SJSA1 (cell line): ENCODE measurements around the gene SLC25A47. TPM values are rescaled to one million over a fixed set of nuclear protein-coding genes. Genes with fewer than 3 reads are reported as not detected.

Experiments used
- DNase-seq, 2 experiments: peaks; one replicate each; pipeline ENCODE4 v3.0.0-alpha.2; 2015 to 2020; ENCODE audit warnings: low spot score in 2 of 2, low read depth in 1 of 2
- H3K27ac ChIP-seq: fragments of 250-450 bp; sonication (Bioruptor Pico); 2 replicates; pipeline ENCODE4 v1.5.1; 2020; ENCODE audit warnings: mild to moderate bottlenecking, moderate library complexity
- H3K27me3 ChIP-seq: fragments of 250-450 bp; sonication (Bioruptor Pico); replicated peaks from 2 replicates; pipeline ENCODE4 v1.5.1; 2020; ENCODE audit warnings: mild to moderate bottlenecking, moderate library complexity
- H3K36me3 ChIP-seq: fragments of 250-450 bp; sonication (Bioruptor Pico); 2 replicates; pipeline ENCODE4 v1.5.1; 2020; ENCODE audit warnings: mild to moderate bottlenecking
- H3K4me1 ChIP-seq: fragments of 250-450 bp; sonication (Bioruptor Pico); replicated peaks from 2 replicates; pipeline ENCODE4 v1.6.1; 2021; ENCODE audit warnings: mild to moderate bottlenecking
- H3K4me3 ChIP-seq: fragments of 250-450 bp; sonication (Bioruptor Pico); 2 replicates; pipeline ENCODE4 v1.5.1; 2020; ENCODE audit warnings: mild to moderate bottlenecking
- H3K9me3 ChIP-seq: fragments of 250-450 bp; sonication (Bioruptor Pico); replicated peaks from 2 replicates; pipeline ENCODE4 v1.5.1; 2020; ENCODE audit warnings: mild to moderate bottlenecking
- total RNA-seq: library from RNA; depleted of rRNA; stranded (reverse); fragments of >200 nt; shearing (Covaris generic); gene quantifications from 2 replicates; pipeline ENCODE4 v1.2.3, GENCODE V29; 2014

SLC25A47 gene
- total RNA-seq, 1 experiment from 2014 or later = not detected

DNA sequence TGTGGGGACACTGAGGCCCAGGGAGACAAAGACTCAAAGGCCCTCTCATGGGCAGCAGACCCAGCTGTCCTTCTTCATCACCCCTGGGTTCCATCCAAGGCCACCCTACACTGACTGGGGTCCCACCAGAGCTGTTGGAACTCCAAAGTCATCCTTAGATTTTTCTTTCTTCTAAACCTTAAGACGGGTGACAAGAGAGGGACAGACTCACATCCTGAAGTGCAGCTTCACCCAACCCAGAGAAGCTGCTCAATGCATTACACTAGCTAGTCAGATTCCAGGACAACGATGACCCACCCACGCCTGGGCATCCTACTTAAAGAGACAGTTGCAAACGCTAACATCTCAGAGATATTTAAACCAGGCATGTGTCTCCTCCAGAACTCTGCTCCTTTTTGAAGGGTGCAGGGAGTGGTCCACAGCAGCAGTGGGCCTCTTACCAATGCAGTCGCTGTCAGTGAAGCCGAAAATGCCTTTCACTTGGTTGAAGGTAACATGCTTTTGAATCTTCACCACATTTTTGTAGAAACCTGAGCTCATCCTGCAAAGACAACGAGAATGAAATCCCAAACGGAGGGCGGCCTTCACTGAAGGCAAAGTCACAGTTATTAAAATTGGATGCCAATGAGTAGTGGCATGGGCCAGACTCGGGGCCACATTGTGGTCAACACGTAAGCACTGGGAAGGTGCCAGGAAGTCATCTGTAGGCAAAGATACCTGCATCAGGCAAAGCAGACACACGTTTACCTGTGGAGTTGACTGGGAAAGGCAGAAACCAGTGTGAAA, 23.4 kb downstream of the SLC25A47 start:
- Histone ChIP-seq H3K4me1 (peaks cover 8% of the 10 kb centered on the region), H3K36me3 (peaks cover 63% of the 10 kb centered on the region)

DNA sequence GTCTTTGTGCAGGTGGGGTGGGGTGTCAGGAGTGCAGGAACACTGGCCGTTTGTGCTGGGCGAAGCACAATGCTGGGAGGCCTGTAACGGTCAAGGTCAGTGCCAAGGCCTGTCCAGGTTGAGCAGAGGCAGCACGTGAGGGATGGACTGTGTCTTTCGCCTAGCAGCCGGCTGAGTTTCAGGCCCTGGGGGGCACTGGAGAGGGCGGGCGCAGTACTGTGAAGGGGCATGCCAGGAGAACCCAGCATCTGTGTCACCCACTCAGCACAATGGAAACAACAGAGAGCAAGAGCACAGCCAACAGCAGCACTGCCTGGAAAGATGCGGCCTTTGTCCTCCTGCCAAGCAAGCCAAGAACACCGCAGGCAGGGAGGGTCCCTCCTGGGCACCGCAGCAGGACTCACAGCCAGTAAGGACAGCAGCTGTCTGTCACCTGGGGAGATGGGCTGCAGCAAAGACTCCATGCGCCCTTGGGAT, 25.2 kb downstream of the SLC25A47 start:
- no peak overlapping the region for H3K4me3 ChIP-seq
- H3K4me1 ChIP-seq = no peaks in the 10 kb centered on the region
- DNase-seq = no peak
- H3K27ac ChIP-seq = no peak overlapping the region
- H3K27me3 ChIP-seq = no peaks in the 10 kb centered on the region
- no peaks in the 10 kb centered on the region for H3K9me3 ChIP-seq
- peaks cover 60% of the 10 kb centered on the region for H3K36me3 ChIP-seq

More for the DNA sequence above, 23.4 kb downstream of the SLC25A47 start:
- DNase-seq = no peak
- H3K9me3 ChIP-seq = no peaks in the 10 kb centered on the region
- no peak overlapping the region for H3K4me3 ChIP-seq
- no peak overlapping the region for H3K27ac ChIP-seq
- H3K27me3 ChIP-seq = no peaks in the 10 kb centered on the region

DNA sequence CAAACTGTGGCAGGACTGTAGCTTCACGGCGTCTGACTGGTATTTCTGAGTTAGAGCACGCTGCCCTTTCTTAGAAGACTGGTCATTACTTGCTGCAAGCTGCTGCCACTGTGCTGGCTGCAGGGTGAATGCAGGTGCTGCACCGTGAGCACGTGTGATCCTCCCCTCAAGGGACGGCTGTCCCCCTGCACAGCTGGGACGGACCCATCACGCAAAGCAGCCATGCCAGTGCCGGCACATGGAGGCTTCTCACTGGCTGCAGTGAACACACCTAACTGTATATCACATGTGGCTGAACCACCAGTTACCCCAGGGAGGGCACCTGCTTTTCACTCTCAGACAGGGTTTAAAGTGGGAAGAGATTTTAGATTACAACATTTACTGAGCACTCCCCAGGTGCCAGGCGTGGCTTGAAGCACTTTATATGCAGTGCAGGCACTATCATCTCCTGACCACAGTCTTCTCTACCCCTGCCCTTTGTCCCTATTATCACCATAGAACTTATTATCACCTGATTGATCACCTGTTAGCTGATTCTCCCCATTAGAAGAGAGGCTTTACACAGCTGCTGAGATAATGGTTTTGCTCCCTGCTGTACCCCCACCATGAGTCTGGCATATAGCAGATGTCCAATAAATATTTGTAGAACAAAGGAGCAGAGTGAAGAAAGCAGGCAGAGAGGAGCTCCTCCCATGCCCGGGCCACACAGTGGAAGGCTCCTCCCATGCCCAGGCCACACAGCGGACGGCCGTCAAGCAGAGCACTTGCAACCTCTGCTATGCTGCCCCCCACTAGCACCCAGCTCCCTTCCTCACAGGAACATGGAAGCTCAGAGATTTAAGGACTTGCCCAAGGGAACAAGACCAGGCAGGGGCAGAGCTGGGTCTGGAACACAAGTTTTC, 25.9 kb downstream of the SLC25A47 start:
- DNase-seq = no peak
- Histone ChIP-seq H3K27me3 (no peaks in the 10 kb centered on the region), H3K4me1 (no peaks in the 10 kb centered on the region), H3K36me3 (peaks cover 66% of the 10 kb centered on the region), H3K27ac (no peak overlapping the region), H3K9me3 (no peaks in the 10 kb centered on the region), H3K4me3 (no peak overlapping the region)

DNA sequence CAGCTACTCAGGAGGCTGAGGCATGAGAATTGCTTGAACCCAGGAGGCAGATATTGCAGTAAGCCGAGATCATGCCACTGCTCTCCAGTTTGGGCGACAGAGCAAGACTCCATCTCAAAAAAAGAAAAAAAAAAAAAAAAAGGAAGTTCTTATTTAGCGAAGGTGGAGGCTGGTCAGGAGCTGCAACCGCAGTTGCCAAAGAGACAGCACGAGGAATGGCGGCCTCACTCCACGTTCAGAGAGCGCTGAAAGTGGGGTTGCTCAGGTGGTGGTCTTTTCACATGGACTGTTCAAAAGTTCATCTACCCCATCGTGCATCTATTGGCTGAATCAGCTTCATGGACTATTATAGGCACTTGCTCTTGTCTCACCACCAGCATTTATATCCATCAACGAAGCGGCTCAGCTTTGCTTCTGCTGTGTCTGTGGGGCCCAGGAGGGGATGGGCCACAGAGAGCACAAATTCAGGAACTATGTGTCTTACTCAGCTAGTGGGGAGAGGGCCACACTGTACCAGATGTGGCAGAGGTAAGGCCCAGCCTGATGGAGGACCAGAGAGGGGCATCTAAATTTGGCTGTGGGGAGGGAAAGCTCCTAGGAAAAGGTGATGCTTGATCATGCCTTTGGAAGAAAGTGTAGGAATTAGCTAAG, 27.3 kb downstream of the SLC25A47 start:
- Histone ChIP-seq H3K4me3 (no peak overlapping the region), H3K4me1 (no peaks in the 10 kb centered on the region), H3K27ac (no peak overlapping the region), H3K9me3 (no peaks in the 10 kb centered on the region), H3K27me3 (no peaks in the 10 kb centered on the region), H3K36me3 (peaks cover 76% of the 10 kb centered on the region)
- no peak for DNase-seq

DNA sequence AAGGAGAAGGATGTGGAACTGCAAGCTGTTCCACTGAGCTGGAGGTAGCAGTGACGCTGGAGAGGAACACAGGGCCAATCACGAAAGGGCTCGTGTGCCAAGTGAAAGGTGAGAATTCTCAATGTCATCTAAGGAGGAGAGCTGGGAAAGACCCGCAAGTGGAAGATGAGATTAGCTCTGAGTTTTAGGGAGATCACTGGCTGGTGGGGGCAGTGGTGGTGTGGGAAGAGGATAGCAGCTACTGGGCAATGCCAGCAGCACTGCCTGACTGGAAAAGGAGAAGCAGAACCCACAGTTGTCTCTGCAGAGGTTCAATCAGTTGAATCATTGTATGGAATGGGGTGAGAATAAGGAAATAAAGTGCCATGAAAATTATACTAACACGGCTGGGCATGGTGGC, 27.8 kb downstream of the SLC25A47 start:
- no peak for DNase-seq
- Histone ChIP-seq H3K27me3 (no peaks in the 10 kb centered on the region), H3K36me3 (peaks cover 77% of the 10 kb centered on the region), H3K4me1 (no peaks in the 10 kb centered on the region), H3K27ac (no peak overlapping the region), H3K4me3 (no peak overlapping the region), H3K9me3 (no peaks in the 10 kb centered on the region)

DNA sequence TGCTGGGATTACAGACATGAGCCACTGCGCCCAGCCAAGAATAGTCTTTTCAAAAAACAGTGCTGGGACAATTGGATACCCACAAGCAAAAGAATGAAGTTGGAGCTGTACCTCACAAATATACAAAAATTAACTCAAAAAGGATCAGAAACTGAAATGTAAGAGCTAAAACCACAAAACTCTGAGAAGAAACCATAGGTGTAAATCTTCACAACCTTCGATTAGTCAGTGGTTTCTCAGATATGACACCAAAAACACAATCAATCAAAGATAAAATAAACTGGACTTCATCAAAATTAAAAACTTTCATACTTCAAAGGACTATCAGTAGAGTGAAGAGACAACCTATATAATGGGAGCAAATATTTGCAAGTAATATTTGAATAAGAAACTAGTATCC, 35.3 kb downstream of the SLC25A47 start:
- Histone ChIP-seq H3K27me3 (no peaks in the 10 kb centered on the region), H3K4me1 (peaks cover 26% of the 10 kb centered on the region), H3K4me3 (no peak overlapping the region), H3K36me3 (peaks cover 79% of the 10 kb centered on the region), H3K9me3 (no peaks in the 10 kb centered on the region; the same call in 1 of the 2 replicates), H3K27ac (no peak overlapping the region)
- DNase-seq = no peak

DNA sequence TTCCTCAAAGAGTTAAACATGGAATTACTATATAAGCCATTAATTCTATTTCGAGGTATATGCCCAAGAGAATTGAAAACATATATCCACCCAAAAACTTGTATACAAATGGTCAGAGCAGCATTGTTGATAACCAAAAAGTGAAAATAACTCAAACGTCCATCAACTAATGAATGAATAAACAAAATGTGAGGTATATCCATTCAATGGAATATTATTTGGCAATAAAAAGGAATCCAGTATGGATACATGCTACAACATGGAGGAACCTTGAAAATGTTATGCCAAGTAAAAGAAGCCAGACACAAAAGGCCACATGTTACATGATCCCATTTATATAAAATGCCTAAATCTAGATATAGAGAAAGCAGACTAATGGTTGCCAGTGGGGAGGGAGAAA, 36.0 kb downstream of the SLC25A47 start:
- H3K4me3 ChIP-seq = no peak overlapping the region
- no peak overlapping the region for H3K27ac ChIP-seq
- H3K4me1 ChIP-seq = peaks cover 30% of the 10 kb centered on the region
- peaks cover 77% of the 10 kb centered on the region for H3K36me3 ChIP-seq
- H3K9me3 ChIP-seq = no peaks in the 10 kb centered on the region; the same call in 1 of the 2 replicates
- DNase-seq = no peak
- H3K27me3 ChIP-seq = no peaks in the 10 kb centered on the region

DNA sequence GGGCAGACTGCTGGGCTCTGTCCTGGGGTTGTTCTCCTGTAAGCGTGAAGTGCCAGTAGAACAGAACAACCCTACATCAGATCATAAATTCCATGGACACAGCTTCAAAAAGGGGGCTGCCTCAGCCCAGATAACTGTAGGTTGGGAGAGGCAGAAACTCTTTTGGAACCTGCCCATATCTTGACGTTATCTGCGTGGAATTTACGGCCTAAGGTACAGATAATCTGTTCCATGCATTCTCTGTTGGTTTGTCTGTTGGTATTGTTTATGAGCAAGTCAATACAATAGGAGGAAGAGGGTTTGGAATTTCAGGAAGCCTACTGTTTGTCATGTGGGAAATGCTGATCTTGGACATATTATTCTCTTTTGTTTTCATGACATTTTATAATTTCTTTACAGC, 36.7 kb downstream of the SLC25A47 start:
- Histone ChIP-seq H3K36me3 (peaks cover 70% of the 10 kb centered on the region), H3K9me3 (no peaks in the 10 kb centered on the region; the same call in 1 of the 2 replicates), H3K27ac (no peak overlapping the region), H3K4me1 (peaks cover 30% of the 10 kb centered on the region), H3K4me3 (no peak overlapping the region), H3K27me3 (no peaks in the 10 kb centered on the region)
- no peak for DNase-seq

DNA sequence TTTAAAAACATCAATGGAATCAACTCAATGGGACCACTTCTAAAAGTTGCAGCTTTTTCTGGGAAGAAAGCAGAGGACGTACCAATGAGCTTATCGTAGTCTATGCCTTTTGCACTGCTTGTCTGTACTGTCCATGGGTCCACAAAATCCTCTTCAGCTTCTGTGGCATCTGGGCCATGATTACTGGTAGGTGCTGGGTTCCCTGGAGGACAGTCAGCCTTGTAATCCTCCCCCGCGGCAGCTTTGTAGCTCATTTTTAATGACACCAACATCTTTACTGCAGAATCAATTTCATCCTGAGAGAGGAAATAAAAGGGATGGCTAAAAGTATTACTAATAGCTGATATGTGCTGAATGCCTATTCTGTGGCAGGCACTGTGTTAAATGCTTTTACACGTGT, 38.5 kb downstream of the SLC25A47 start:
- Histone ChIP-seq H3K27me3 (no peaks in the 10 kb centered on the region), H3K27ac (peak overlapping the region; percentile 2; the same call in 1 of the 2 replicates), H3K9me3 (no peaks in the 10 kb centered on the region; the same call in 1 of the 2 replicates), H3K4me1 (peaks cover 30% of the 10 kb centered on the region), H3K4me3 (no peak overlapping the region), H3K36me3 (peaks cover 68% of the 10 kb centered on the region)
- no peak for DNase-seq

DNA sequence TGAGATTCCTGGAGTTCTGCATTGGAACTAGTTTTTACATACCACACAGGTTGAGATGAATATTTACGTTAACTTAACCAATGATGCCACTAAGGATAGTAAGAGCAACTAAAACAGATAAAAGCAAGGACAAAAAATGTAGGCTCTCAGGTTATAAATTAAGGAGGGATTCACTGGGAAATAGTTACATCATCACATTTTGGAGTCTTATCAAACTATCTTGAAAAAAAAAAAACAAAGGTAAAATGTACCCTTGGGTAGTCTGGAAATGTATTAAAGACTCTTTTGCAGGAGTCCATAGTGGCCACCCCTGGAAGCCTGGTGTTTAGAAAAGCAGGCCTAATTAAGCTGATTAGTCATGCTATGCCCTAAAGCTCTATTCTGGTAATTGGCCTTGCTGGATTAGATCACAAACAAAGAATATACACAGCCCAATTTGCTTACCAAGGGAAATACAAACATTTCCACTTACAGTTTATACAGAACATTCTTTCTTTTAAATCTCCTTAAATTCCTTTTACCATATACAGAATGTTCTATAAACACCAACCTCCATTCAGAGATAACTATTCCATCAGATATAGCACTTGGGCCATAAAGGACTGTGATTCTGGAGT, 39.3 kb downstream of the SLC25A47 start:
- Histone ChIP-seq H3K36me3 (peaks cover 68% of the 10 kb centered on the region), H3K27ac (peak overlapping the region; percentile 2; the same call in 1 of the 2 replicates)

DNA sequence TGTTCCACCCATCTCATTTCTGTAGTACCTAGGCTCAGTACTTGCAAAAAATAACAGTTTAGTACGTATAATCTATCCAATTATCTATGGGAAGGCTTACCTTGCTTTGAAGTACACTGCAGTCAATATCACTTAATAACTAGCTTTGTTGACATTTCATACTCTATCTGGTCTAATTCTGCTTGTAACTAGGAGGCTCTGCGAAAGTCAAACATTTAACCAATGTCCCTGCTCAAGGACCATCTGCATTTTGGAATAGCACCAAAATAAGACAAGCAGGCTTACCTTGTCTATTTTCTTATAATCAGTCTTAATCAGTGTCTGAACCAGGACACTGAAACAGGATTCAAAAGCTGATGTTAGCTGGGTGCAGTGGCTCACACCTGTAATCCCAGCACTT, 39.9 kb downstream of the SLC25A47 start:
- no peak for DNase-seq
- no peak overlapping the region for H3K4me3 ChIP-seq
- no peaks in the 10 kb centered on the region for H3K27me3 ChIP-seq
- H3K27ac ChIP-seq = no peak overlapping the region
- H3K9me3 ChIP-seq = no peaks in the 10 kb centered on the region; the same call in 1 of the 2 replicates
- peaks cover 67% of the 10 kb centered on the region for H3K36me3 ChIP-seq
- H3K4me1 ChIP-seq = peaks cover 30% of the 10 kb centered on the region

More for the DNA sequence above, 39.3 kb downstream of the SLC25A47 start:
- no peak overlapping the region for H3K4me3 ChIP-seq
- H3K4me1 ChIP-seq = peaks cover 30% of the 10 kb centered on the region
- H3K9me3 ChIP-seq = no peaks in the 10 kb centered on the region; the same call in 1 of the 2 replicates
- no peaks in the 10 kb centered on the region for H3K27me3 ChIP-seq
- peak in 1 of 2 experiments; percentile 84 for DNase-seq

DNA sequence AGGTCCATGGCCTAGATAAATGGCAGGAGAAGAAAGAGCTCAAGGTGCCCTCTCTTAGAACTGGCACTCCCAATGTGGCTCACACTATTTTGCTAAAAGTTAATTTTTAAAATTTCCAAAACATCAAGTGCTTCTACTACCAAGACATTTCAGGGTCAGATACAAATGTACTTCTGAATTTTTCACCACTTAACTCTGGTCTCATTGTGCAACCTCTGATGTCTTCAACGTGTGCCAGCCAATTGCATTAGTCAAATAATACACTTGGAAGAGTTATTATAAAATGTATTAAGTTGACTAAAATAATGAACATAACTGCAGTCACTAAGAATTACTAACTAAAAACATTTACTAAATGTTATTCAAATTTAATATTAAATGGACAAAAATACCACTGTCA, 41.3 kb downstream of the SLC25A47 start:
- no peak overlapping the region for H3K27ac ChIP-seq
- no peaks in the 10 kb centered on the region for H3K9me3 ChIP-seq
- no peak for DNase-seq
- no peak overlapping the region for H3K4me3 ChIP-seq
- H3K4me1 ChIP-seq = peaks cover 30% of the 10 kb centered on the region
- H3K36me3 ChIP-seq = peaks cover 68% of the 10 kb centered on the region
- H3K27me3 ChIP-seq = no peaks in the 10 kb centered on the region

DNA sequence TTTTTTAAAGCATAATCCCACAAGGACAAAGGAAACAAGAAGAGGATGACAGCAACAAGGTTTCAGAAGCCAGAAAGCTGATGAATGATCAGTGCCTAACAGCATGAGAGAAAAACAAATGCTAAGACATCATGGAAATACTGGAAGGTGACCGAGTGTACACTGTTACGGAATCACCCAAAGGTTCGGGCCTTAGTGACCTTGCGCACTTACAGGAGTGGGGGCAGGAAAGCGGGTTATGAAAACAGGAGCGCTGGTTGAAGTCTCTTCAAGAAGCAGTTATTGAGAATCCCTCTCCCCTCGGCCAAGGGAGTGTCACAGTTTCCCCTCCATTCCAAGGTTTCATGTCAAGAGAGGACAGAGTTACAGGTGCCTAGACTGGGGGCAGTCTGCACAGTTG, 42.6 kb downstream of the SLC25A47 start:
- Histone ChIP-seq H3K27ac (no peak overlapping the region), H3K27me3 (no peaks in the 10 kb centered on the region)

More for the DNA sequence above, 42.6 kb downstream of the SLC25A47 start:
- H3K4me1 ChIP-seq = peaks cover 23% of the 10 kb centered on the region
- DNase-seq = no peak
- no peaks in the 10 kb centered on the region for H3K9me3 ChIP-seq
- peaks cover 63% of the 10 kb centered on the region for H3K36me3 ChIP-seq
- no peak overlapping the region for H3K4me3 ChIP-seq
